GM18526 (cell line): ENCODE measurements around the gene CYTH1.
A peak's percentile ranks its signal among the peaks of the same experiment; 100 is the strongest.

Experiments
- POLR2A ChIP-seq: IDR thresholded peaks from 3 replicates; pipeline ENCODE4 v1.6.1; 2011; ENCODE audit not compliant: insufficient read length; ENCODE audit errors: extremely low read depth

CYTH1 gene, protein sequence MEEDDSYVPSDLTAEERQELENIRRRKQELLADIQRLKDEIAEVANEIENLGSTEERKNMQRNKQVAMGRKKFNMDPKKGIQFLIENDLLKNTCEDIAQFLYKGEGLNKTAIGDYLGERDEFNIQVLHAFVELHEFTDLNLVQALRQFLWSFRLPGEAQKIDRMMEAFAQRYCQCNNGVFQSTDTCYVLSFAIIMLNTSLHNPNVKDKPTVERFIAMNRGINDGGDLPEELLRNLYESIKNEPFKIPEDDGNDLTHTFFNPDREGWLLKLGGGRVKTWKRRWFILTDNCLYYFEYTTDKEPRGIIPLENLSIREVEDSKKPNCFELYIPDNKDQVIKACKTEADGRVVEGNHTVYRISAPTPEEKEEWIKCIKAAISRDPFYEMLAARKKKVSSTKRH

DNA sequence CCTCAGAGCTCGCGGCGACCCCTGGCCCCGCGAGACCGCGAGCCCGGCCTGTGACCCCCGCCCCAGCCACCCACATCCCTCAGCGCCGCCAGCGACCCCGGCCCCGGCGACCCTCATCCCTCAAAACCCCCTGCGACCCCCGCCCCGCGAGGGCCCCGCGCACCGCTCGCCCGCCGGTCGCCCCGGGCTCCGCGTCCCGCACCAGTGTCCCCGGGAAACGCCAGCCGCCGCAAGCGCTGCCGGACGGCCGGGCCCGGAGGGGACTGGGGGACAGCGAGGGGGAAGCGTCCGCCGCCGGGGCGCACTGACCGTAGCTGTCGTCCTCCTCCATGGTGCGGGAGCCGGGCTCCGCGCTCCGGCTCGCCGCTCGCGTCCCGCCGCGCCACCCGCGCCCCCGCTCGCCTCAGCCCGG, at the start of gene CYTH1:
Gene CYTH1, minus strand, starts transcription at position 381 of the 412 bp plus-strand sequence. Its CDS starts 50 bp downstream, at position 331.
- TF ChIP-seq POLR2A, result peak; percentile 29

DNA sequence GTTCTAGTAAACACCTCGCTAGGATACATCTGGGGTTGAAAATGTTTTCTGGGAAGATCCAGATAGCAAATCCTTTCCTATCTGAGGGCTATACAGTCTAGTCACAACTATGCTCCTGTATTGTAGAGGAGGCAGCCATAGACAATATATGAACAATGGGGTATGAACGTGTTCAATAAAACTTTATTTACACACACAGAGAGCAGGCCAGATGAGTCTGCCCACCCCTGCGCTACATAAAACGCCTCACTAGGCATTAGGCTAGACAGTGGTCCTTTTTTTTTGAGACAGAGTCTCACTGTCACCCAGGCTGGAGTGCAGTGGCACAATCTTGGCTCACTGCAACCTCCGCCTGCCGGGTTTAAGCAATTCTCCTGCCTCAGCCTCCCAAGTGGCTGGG, 47.4 kb upstream of the CYTH1 start:
- TF ChIP-seq POLR2A, result no peak

DNA sequence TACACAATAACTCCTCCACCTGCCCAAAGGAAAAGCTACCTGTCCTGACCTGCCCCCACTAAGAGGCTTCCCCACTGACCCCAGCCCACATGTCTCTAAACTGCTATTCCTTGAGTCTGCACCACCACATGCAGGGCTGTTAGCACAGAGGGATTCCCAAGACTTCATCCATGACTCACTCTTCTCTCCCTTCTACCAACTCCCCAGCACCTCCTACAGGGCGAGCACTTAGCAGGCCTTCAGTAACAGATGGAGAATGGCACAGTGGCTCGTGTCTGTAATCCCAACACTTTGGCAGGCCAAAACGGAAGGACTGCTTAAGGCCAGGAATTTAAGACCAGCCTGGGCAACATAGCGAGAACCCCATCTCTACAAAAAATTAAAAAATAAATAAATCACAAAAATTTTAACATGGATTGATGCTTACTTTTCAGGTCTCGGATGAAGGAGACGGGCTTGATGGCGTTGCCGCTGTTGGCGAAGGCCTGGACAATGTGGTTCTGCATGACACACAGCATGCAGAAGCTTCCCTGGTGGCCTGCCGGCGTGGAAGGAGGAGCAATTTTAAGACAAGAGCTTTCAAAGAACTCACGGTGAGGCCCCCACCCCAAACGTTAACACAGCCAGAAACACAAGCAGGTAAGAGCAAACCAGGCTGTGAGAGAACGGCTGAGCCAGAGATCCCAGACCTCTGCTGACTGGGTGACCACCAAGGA, 46.6 kb upstream of the CYTH1 start:
- TF ChIP-seq POLR2A, result no peak

DNA sequence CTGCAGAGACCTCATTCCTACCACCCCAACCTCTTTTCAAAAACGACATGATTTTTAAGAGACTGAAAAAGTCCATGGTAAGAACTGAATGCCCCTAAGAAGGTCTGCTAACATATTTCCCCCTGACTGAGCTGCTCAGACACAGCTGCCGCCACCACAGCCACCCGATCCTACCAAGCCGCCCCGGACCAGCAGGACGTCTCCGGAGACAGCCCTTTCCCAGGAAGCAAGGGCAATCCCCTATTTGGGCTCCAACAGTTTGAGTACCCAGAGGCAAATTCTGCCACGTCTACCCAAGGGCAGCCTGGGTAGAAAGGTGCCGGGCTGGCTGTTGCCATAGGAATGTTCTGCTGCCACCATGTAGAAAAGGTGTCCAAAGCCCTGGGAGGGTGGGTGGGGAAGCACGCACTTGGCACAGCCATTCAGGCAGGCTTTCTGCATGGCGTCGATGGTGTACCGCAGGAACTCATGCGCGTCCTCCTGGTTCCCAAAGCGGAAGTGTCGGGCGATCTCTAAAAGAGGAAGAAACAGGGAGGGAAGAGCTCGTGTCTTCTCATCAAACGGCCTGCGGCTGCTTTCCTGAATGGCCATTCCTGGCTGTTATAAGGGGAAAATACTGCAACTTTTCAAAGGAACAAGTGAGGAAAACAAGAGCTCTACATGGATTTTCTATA, 44.9 kb upstream of the CYTH1 start:
- no peak for TF ChIP-seq POLR2A

DNA sequence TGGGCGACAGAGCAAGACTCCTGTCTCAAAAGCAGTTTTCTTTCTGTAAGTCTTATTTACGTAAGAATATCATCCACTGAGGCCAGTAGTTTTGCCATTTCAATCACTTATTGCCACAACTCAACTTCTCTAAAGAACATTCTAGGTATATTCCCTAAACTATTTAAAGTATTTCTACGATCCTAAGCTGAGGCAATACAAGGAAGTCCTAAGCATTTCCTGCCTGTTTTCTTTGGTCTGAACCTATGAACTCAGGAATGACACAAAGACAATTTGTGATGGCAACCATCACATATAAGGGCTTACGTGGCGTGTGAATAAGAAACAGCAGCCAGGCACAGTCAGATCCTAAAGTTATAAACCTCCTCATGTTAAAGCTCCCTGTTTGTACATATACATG, 44.3 kb upstream of the CYTH1 start:
- no peak for TF ChIP-seq POLR2A

DNA sequence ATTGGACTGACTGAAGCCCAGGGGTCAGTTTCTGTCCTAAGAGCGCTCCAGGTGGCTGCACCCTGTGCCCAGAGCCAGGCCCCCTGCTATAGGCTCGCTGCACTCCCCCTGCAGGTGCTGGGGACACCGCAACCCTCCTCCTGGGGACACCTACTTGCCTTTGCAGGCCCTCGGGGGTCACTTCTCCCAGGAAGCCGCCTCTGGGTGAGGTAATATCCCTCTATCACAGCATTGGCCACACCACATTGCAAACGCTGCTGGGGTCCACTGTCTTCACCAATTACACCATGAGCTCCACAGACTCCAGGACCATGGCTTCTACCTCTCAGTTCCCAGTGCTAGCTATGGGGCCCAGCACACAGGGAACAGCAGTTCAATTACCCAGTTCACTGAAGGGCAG, 43.6 kb upstream of the CYTH1 start:
- TF ChIP-seq POLR2A, result no peak

DNA sequence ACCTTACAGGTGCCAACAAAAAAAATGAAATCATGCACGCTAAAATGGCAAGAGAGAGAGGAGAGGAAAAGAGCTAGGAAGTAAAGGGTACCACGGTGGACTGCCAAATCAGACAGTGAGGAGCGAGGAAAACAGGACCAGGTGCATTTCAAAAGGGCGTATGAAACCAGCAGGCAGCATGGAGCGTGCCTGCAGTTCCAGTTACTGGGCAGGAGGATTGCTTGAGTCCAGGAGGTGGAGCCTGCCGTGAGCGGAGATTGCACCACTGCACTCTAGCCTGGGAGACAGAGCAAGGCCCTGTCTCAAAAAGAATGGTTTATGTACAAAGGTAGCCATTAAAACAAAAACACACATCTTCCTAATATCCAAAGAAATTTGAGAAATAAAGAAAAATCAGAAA, 42.2 kb upstream of the CYTH1 start:
- TF ChIP-seq POLR2A, result no peak

DNA sequence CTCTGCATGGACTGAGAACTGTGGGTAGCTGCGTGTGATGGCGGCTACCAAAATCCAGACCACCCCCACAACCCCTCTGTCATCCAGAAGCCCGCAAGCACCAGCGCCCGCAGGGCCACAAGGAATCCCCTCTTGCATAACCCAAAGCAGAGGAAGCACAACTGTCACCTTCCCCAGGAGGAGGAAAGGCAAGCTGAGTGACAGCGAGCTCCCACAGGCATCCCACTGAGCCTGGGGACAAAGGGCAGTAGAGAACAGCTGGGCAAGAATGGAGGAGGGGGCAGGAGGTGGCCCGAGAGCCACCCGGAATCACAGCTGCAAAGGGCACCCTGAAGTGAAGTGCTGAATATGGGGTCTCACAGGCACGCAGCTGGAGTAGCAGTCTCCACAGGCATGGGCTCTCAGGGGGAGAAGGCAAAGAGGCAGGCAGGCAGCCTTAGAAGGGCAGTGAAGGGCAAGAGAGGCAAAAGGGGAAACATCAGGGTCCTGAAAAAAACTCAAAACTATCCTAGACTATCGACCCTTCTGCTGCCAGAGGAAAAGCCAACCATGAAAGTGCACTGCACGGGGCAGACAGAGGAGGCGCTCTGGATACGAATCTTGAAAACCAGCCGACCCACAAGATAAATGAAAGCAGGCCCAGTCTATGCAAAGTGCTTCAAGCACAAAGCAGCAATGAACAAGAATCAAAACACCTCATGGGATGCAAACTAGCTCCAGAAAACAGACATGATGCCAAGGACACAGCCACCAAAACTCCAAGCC, 41.4 kb upstream of the CYTH1 start:
- TF ChIP-seq POLR2A, result no peak

DNA sequence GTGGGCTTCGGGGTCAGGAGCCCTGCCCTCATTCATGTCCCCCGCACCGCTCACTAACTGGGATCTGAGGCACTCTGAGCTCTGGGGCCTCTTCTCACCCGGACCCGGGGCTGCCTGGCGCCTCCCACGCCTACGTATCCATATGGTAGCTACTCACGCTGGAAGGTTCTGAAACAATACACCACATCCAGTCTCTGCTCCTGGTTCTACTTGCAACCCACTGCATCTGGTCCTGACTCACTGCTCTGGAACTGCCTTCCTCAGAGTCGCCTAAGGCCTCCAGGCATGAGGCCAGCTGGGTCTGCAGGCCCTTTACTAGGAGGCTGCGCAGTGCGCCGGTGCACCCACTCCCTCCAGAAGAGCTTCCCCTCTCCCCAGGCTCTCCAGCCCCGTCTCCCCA, 40.5 kb upstream of the CYTH1 start:
- TF ChIP-seq POLR2A, result no peak

DNA sequence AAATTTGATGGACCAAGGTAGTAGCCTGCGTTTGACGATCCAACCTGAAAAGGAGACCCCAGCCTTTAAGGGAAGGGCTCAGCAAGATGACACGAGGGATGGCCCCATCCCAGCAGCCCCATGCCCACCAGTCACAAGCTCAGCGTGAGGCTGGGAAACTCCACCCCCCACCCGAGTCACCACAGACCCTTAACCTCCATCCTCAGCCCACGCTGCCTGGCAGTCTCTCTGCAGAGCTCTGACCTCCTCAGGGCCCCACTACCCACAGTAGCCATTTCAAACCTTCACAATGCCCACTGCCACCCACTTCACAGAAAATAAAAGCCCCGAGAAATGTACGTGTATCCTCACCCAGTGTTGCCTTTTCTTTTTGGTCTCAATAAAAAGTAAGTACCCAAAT, 39.9 kb upstream of the CYTH1 start:
- TF ChIP-seq POLR2A, result no peak

DNA sequence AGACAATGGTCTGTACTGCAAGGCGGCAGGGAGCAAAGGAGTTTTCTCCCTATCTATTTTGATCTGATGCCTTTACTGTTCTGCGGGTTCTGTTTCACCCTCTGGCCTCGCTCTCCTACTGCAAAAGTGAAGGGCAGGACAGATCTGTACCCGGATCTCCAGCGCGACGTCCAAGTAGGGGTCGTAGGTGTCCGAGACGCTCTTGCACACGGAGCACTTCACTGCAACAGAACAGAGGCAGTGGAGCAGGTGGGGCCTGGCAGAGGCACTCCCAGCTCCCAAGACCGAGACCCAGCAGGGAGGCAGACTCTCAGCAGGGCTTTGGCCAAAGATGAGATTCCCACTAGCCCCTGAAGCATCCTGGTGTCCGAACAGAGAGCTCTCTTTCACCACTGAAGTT, 38.8 kb upstream of the CYTH1 start:
- TF ChIP-seq POLR2A, result no peak

DNA sequence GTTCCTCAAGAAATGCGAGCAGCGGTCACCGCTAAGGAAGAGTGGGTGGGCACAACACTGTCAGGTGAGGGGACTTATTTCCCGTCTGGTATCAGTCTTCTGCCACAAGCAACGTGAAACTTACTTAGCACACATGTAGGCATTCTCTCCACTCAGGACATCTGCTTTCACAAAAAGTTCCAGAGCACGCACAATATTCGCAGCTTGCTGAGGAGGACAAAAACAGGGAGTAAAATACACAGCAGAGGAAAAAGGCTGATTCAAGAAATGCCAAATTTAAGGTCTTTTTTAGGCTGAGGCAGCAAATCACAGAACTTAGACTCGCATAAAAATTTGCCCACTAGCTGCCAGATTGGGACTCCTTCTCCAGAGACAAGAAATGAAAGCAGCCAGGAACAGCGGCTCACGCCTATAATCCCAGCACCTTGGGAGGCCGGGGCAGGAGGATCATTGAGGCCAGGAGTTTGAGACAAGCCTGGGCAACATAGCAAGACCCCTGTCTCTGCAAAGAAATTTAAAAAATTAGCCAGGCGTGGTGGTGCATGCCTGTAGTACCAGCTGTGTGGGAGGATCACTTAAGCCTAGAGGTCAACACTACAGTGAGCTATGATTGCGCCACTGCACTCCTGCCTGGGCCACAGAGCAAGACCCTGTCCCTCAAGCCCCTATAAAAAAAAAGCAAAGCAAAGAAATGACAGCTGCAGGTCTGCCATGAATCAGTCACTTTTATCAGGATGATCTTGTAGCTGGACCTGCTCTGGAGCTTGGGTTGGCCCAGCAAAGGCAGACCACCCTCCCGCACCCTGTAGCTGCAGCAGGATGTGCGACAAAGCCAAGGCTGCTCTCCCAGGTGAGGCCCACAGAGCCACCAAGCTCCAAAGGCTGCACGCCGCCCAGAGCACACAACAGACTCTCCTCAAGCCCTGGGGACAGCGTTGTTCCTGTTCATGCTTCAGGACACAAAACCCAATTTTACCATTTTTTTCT, 38.0 kb upstream of the CYTH1 start:
- no peak for TF ChIP-seq POLR2A

DNA sequence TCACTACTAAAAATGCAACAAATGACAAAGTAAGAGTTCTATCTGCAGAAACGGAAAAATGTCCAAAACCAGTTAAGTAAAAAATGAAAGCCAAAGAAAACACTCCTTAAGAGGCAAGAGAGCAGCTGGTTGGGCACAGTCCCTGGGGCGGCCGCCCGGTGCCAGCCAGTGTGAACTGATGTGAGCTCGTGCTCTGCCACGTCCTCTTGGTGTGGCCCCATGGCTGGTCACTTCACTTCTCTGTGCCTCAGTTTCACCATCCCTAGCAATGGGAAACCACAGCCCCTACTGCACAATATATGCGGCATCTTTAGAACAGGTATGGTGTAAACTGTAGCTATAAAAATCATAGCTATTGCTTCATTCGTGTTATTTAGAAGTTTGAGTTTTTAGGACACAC, 37.3 kb upstream of the CYTH1 start:
- no peak for TF ChIP-seq POLR2A

DNA sequence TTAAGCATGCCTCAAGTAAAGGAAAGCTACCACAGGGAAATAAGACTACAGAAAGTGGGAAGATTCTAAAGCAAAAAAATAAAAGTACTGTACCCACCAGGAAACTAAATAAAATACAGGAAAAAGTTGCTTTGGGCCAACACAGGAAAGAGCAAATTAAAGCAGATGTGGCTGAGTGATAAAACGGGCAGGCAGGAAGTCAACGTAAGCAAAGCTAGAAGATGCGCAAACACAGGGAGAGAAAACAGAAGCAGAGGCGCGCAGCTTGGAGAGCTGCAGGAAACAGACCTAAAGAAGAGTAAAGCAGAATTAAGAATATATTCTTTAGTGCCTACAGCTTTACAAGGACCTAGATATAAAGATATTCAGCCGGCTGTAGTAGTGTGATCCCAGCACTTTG, 36.9 kb upstream of the CYTH1 start:
- TF ChIP-seq POLR2A, result no peak
